HG02798 (cell line): ENCODE measurements around the gene FYB2.

Source experiments
- ATAC-seq: cut with Tn5 transposase; IDR thresholded peaks from one replicate; pipeline ENCODE4 v1.9.1; 2021; ENCODE audit warnings: mild to moderate bottlenecking; ENCODE audit not compliant: unreplicated experiment, poor library complexity

Gene FYB2

DNA sequence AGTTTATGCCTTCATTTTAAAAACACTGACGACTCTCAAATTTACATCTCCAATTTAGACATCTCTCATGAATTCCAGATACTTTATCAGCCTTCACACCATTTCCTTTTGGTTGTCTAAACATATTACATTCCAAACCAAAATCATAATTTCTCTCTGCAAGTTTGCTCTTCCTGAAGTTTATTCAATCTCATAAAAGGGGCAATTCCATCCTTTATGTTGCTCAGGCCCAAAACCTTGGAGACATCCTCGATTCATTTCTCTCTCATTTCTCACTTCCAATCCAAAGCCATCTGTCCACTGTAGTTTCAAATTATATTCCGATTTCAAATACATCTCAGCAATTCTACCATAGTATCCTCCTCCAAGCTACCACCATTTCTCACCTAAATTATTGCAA lies 74.0 kb downstream of the FYB2 start:
- ATAC-seq: no peak

DNA sequence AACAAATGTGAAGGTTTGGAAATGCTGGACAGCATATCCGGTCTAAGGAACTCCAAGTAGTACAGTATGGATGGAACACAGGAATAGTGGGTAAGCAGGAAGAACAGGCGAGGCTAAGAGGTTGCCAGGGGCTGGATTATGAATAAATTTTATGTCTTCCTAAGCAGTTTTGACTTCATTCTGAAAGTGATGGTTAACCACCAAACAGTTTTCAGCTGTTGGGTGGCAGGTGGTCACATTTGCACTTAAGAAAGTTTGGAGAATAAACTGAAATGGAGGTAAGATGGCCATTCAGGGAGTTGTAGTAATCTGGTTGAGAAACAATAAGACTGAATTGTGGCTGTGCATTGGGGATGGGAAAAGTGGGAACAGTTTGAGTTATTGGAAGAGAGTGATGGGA lies 90.2 kb downstream of the FYB2 start:
- ATAC-seq: no peak

DNA sequence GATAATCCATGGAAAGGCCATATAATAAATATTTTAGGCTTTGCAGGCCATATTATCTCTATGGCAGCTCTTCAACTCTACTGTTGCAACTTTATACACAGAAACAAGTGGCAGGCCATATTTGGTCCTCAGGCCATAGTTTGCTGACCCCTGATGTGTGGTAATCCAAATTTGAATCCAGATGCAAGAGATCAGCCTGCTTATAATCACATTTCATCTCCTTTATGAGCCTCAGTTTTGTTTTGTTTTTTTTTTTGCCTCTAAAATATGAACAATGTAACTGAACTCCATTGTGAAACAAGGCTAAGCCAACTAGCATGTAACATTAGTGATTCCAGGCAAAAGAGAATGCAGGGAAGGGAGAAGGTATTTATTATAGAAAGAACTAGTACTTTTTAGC lies 92.5 kb downstream of the FYB2 start:
- no peak for ATAC-seq

DNA sequence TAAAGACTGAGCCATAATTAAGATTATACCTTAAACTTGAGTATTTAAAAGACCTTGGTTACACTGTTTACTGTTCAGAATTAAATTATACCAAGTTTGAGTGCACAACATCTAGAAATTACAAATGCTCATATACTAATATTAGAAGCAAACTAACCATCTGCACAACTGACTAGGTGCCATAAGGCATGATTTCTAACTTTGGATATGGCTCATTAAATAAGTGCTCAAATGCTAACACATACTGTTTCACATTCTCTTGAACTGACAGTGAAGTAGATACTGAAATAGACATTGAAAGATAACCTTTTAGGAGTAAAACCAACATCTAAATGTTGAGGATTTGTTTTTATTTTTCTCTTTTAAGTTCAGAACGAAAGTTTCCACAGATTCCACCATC lies 100.0 kb downstream of the FYB2 start:
- ATAC-seq: no peak

DNA sequence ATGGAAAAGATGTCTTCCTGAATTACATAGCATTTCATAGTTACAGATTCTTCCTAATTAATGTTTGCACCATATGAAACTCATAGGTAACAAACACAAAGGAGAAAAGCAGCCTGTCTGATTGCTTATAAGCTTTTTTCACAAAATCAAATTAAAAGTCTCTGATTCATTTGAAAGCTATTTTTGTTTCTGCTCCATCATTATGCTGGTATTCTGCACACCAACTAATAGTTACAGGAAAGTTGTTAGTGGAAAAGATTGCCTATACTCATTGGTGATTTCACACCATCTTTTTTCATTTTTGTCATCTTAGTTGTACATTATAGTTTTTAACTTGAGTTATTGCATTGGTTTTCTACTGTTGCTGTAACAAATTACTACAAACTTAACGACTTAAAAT lies 104.0 kb downstream of the FYB2 start:
- ATAC-seq: no peak

DNA sequence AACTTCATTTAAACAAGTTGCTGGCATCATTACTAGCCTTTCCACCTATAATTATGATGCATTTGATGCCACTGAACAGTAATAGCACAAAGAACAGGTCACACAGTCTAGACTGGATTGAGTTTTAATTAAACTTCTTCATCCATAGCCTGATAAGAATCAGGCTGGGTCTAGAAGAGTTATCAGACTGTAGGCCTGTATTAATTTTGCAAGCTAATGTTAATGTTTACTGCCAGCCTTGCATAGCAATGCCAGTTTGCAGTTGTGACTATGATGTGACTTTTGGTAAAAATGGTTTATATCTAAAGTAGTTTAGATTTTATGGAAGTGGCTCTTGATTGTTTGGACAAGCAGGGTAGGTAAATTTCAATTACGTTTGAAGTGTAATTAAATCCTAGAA lies 106.1 kb downstream of the FYB2 start:
- ATAC-seq: no peak

DNA sequence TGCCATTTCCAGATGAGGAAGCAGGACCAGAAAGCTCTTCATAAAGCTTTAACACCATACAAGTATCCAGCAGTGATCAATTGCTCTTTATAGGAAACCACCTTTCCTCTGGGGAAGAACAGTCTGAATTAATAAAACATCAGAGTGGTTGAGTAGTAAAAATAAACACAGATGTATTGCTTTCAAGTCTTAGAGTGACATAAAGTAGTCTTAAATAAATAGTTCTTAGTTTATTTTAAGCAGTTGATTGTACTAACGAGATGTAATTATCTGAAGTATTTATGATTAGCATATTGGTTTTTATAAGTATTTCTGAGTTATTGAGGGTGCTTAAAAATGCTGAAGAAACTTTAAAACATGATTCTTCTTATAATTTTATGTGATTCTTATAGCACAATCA lies 107.1 kb downstream of the FYB2 start:
- ATAC-seq: no peak

DNA sequence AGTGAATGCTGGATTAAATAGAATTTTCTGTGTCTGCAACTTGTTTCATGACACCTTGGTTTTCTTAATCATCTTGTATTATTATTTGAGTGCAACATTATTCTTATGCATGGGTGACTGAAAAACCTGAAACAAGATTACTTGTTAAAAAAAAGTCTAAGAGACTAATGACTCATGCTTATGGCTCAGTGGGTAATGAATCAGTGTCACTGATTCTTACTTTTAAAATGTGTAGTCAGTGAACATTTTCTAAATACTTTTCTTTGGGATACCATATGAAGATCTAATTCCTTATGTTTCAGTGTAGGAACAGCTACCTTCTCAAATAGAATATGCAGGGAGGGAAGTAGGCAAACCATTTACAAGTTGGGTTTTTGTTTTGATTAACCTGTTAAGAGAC lies 108.6 kb downstream of the FYB2 start:
- no peak for ATAC-seq

DNA sequence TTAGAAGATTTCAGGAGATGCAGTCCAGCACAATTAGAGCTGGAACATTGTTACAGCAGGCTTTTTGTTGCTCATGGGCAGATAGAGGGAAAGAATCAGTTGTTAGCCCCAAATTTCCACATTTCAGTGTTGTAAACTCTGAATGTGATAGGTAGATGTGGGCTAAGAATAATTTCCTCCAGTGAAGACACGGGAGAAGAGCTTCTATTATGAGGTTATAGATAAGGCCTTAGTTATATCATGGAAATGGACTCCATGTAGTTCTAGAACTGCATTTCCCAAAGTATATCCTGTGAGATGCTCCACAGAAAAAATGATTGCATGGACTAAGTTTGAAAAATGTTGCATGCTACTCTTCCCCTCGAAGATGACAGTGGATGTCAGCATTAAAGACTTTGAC lies 109.2 kb downstream of the FYB2 start:
- ATAC-seq: no peak

DNA sequence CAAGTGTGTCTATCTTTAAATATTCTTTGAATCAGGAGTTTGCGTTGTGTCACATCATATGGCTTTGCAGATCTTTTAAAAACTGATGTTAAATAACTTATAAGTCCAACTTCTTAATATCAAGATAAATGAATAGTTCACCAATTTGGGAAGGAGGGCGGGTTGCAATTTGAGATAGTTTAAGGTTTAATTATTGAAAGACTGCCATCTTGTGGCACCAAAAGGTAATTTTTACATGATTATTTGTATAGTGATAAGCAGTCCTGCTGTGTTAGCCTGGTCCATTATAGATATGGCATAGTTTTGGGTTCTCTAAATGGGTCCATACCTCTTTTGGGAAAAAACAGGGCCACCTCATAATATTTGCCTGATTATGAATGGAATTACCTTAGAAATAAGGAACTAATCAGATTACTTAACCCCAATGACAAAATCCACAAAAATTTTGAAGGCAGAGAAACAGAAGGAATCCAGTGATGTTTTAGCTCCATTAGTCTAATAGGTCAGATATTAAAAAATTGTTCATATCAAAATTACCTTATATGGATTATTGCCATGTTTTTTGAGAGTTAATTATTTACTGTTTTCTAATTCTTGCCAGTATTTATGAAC lies 109.8 kb downstream of the FYB2 start:
- peak; percentile 62 for ATAC-seq

DNA sequence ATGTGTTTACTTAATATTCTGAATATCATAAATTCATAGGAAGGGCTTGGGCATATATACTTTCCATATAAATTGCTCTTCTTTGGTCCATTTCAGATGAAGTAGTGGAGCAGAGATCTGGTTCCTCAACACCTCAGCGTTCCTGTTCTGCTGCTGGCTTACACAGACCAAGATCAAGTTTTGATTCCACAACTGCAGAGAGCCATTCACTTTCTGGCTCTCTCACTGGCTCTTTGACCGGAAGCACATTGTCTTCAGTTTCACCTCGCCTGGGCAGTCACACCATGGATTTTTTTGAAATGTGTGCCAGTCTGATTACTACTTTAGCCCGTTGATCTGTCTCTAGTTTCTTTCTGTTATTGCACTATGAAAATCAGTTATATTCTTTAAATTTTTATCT lies 111.8 kb downstream of the FYB2 start:
- no peak for ATAC-seq

DNA sequence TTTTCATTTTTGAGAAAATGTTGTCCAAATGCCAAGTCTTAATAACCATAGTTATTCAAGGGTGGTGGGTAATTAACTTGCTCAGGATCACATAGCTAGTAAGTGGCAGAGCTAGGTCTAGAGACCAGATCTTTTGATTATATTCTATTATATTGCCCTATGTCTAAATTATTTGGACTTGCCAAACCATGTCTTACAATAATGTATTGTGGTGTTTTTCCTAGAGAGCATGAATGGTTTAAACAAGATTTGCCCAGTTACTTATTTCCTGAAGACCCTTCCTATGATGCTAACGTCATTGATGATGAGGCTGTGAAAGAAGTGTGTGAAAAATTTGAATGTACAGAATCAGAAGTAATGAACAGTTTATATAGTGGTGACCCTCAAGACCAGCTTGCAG lies 115.5 kb downstream of the FYB2 start:
- ATAC-seq: no peak

DNA sequence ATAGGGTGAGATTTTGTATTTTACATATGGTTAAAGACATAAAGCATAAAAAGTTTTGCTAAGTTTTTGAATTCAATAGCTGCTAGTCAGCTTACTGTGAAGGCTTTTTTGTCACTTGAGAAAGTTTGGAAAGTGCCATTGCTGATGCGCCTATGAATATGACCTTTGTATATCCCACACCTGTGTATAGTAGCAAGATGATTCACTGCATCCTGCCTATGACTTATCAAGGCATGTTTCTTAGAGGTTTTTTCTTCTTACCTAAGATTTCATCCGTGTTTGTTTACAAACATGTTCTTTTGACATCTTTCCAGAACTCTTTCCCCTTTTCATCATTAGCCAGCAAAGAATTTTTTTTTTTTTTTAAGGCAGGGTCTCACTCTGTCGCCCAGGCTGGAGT lies 122.5 kb downstream of the FYB2 start:
- ATAC-seq: no peak

DNA sequence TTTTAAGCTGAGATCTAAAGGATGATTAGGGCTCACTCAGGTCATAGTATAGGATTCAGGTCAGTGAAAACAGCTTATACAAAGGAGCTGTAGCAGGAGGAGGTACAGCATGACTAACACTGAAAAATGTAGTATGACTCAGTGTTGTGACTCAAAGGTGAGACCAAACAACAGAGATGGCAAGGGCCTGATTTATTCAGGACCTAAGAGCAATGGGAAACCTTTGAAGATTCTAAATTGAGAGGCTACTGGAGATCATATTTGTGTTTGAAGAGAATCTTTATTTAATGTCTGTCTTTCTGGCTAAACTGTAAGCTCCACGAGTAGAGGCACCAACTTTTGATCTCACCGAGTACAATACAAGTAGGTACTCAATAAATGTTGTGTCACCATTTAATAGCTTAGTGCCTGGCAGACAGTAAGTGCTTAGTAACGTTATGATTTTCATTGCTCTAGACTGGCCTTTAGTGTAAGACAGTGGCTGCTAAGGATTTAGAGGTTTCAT lies 130.6 kb downstream of the FYB2 start:
- peak; percentile 76 for ATAC-seq

DNA sequence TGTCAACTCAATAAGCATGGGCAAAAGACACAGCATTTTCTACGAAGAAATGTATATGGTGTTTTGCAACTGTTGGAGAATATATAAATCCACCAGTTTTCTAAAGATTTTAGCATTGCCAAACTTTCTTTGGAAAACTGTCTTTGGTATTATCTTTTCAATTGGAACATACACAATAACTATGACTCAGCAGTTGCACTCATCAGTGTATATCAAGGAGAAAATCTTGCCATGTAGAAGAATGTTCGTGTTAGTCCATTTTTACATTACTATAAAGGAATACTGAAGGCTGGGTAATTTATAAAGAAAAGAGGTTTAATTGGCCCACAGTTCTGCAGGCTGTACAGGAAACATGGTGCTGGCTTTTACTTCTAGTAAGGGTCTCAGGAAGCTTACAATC lies 133.0 kb downstream of the FYB2 start:
- ATAC-seq: no peak

DNA sequence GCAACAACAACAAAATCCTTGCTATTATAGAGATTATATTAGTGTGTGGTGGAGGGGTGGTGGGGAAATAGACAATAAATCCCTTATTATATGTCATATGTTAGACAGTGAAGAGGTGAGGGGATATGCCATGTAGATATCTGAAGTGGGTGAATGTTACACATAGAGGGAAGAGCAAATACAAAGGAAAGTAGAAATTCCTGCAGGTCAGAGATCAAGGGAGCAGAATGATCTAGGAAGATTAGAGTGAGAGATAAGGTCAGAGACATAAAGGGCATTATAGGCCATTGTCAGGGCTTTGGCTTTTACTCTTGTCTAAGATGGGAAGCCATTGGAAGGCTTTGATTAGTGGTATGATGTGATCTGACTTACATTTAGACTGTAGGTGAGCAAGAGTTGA lies 135.6 kb downstream of the FYB2 start:
- ATAC-seq: no peak

DNA sequence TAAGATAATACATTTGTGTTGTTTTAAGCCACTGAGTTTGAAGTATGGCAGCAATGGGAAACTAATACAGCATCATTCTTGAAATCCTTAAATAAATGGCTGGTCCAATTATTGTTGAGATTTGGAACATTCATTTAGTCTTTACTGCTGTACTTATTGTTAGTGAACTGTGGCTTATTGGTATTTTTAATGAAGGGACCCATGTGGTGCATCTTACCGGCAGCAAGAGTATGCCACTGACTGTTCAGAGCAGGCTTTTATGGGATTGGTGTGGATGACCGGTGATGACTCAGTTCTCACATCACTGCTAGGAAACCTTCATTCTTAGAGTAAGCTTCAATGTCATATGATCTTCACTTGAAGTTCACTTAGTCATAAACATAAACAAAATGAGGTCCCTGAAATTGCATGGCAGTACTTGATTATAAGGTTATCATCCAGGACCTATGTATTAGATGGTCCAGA lies 142.6 kb downstream of the FYB2 start:
- no peak for ATAC-seq

DNA sequence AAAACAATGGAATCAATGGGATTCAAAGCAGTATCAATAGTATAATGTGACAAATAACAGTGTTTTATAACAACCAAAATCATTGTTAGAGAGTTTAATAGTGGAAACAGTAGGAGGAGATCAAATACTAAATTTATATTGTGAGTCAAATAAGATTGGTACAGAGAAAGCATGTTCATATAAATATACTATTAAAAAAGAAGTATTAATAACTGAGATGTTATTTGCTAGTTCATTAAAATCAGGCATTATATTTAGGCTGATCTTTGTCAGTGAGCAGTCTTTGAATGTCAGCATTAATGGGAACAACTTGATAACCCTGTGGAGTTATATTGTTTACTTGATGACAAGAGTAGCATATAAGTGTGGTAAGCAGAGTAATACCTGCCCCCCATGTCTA lies 143.4 kb downstream of the FYB2 start:
- ATAC-seq: no peak

DNA sequence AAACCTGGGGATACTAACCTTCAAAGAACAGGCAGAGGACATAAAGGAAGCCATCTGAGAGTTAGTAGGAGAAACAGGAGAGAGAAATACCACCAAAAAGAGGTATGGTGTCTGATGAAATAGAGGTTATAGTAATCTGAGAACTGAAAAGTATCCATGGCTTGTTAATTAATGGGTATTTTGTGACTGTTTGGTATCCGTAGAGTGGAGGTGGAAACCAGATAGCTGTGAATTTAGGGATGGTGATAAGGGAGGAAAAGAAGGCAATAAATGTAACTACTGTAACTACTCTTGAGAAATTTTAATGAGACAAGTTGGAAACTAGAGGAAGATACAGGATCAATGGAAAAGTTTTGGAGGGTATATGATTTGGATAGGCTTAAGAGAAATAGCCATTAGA lies 146.6 kb downstream of the FYB2 start:
- no peak for ATAC-seq

DNA sequence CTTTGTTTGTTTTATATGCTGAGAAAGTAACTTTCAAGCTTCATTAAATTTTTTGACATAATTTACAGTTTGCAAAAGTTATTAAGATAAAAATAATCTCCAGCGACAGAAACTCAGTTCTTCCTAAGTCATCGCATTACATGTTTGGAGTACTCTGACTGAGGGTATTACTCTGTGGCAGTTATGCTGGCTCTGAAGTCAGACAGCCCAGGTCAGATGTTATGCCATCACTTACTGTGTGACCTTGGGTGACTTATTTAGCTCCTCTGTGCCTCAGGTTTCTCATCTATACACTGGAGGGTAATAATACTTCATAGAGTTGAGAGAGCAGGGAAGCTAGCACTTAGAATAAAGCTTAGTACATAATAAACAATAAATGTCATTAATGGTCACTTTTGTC lies 147.7 kb downstream of the FYB2 start:
- no peak for ATAC-seq

DNA sequence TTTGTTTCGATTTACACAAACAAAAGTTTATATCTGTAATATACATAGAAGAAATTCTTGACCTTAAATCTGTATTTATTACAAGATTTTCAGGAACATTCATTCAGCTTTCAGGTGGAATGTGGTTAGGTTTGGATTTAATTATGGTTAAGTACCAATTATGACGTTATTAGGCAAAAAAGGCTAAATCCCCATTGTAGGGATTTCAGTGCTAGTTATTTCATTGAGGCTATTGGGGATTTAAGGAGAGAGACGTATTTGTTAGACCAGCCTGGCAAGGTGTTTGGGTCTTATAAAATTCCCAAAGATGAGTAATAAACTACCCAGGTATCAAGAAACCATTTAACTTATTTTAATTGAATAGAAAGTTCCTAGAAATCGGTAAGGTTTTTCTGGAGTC lies 148.1 kb downstream of the FYB2 start:
- no peak for ATAC-seq

DNA sequence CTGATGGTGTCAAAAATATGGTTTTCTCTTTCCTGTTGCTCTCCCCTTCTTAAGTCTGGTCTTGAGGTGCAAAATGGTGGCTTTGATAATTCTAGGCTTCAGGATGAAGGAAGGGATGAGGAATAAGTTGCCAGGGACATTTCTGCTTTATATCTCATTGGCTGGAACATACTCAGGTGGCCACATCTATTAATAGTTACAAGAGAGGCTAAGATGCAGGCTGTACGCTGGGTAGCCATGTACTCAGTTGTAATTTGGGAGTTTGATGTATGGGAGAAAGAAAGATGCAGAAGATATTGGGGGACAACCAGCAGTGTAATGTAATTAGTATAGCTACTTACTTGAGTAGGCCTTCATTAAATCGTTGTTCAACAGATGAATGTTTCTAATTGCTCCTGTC lies 148.9 kb downstream of the FYB2 start:
- no peak for ATAC-seq
